Astrocyte (in vitro differentiated cells and primary cell): ENCODE measurements around the gene AMOTL1. TPM values are rescaled to one million over a fixed set of nuclear protein-coding genes. Genes with fewer than 3 reads are reported as not detected.

Source experiments
- DNase-seq: peaks from one replicate; pipeline ENCODE4 v3.0.0-alpha.2; 2010; ENCODE audit warnings: low read depth
- FAIRE-seq: peaks from 2 replicates; lab custom pipeline; 2011; peaks lifted over from hg19 to GRCh38; lab: Jason Lieb, UNC
- H2AFZ ChIP-seq: 2 replicates; pipeline ENCODE4 v1.6.0; 2012; ENCODE audit warnings: low read depth, low read length, inconsistent platforms
- H3K27ac ChIP-seq: 2 replicates; pipeline ENCODE4 v1.5.1; 2011; ENCODE audit warnings: low read depth, low read length, inconsistent platforms
- H3K27me3 ChIP-seq: 2 replicates; pipeline ENCODE4 v1.6.0; 2011; ENCODE audit warnings: low read length, inconsistent platforms; ENCODE audit not compliant: insufficient read depth
- H3K36me3 ChIP-seq: 2 replicates; pipeline ENCODE4 v1.5.1; 2011; ENCODE audit warnings: low read length, inconsistent platforms; ENCODE audit not compliant: insufficient read depth
- H3K4me1 ChIP-seq: 2 replicates; pipeline ENCODE4 v1.5.1; 2011; ENCODE audit warnings: low read length, inconsistent platforms; ENCODE audit not compliant: insufficient read depth
- H3K4me2 ChIP-seq: 2 replicates; pipeline ENCODE4 v1.6.0; 2012; ENCODE audit warnings: low read length, inconsistent platforms
- H3K4me3 ChIP-seq: 2 replicates; pipeline ENCODE4 v1.5.1; 2011; ENCODE audit warnings: low read depth, mild to moderate bottlenecking, low read length, inconsistent platforms; ENCODE audit not compliant: insufficient read depth
- H3K79me2 ChIP-seq: 2 replicates; pipeline ENCODE4 v1.6.0; 2012; ENCODE audit warnings: mild to moderate bottlenecking, low read length, inconsistent platforms; ENCODE audit not compliant: insufficient read depth
- H3K9ac ChIP-seq: 2 replicates; pipeline ENCODE4 v1.6.0; 2012; ENCODE audit warnings: mild to moderate bottlenecking, low read length, inconsistent platforms
- H3K9me3 ChIP-seq: 2 replicates; pipeline ENCODE4 v1.5.1; 2012; ENCODE audit warnings: low read depth, mild to moderate bottlenecking, low read length, inconsistent platforms; ENCODE audit not compliant: insufficient read depth
- H4K20me1 ChIP-seq: 2 replicates; pipeline ENCODE4 v1.6.0; 2012; ENCODE audit warnings: low read length, inconsistent platforms; ENCODE audit not compliant: insufficient read depth
- H3K27ac Mint-ChIP-seq: one replicate; pipeline ENCODE4 v1.8.0; 2021; ENCODE audit warnings: mild to moderate bottlenecking, mixed read lengths; ENCODE audit not compliant: unreplicated experiment
- H3K27me3 Mint-ChIP-seq: one replicate; pipeline ENCODE4 v1.8.0; 2021; ENCODE audit warnings: low read depth, mixed read lengths; ENCODE audit not compliant: unreplicated experiment
- H3K36me3 Mint-ChIP-seq: one replicate; pipeline ENCODE4 v1.8.0; 2021; ENCODE audit warnings: low read depth, mixed read lengths; ENCODE audit not compliant: unreplicated experiment
- H3K4me1 Mint-ChIP-seq: one replicate; pipeline ENCODE4 v1.8.0; 2021; ENCODE audit warnings: low read depth, mixed read lengths; ENCODE audit not compliant: unreplicated experiment
- H3K4me3 Mint-ChIP-seq: one replicate; pipeline ENCODE4 v1.8.0; 2021; ENCODE audit warnings: mild to moderate bottlenecking, moderate library complexity, mixed read lengths; ENCODE audit not compliant: unreplicated experiment
- H3K9me3 Mint-ChIP-seq: one replicate; pipeline ENCODE4 v1.8.0; 2021; ENCODE audit warnings: mild to moderate bottlenecking, mixed read lengths; ENCODE audit not compliant: unreplicated experiment
- CTCF ChIP-seq: IDR thresholded peaks from 2 replicates; pipeline ENCODE4 v1.5.1; 2011; ENCODE audit warnings: low read depth, mild to moderate bottlenecking, inconsistent platforms, low read length, moderate library complexity; ENCODE audit not compliant: insufficient read depth
- EZH2 ChIP-seq: IDR thresholded peaks from 2 replicates; pipeline ENCODE4 v1.6.1; 2012; ENCODE audit warnings: mild to moderate bottlenecking, low read length, inconsistent platforms; ENCODE audit not compliant: insufficient read depth
- total RNA-seq: library from RNA; stranded (reverse); gene quantifications from 2 replicates; pipeline ENCODE4 v1.2.1, GENCODE V29; 2021

The AMOTL1 gene
- total RNA-seq, 1 donor from 2014 or later = 47.8 TPM

- DNase-seq (no peak), FAIRE-seq (no peak)
- peaks cover 38% of the 10 kb centered on the region for H3K36me3 Mint-ChIP-seq
- no peaks in the 10 kb centered on the region for H3K9me3 ChIP-seq
- H3K36me3 ChIP-seq = peaks cover 54% of the 10 kb centered on the region
- peak overlapping the region; percentile 85 for H3K27ac Mint-ChIP-seq
- TF ChIP-seq CTCF = no peak
- peak overlapping the region; percentile 67 for H3K27ac ChIP-seq
- H3K4me3 ChIP-seq = no peak overlapping the region
- no peaks in the 10 kb centered on the region for H3K27me3 Mint-ChIP-seq
- no peak overlapping the region for H3K4me2 ChIP-seq
- H2AFZ ChIP-seq = no peak overlapping the region
- H4K20me1 ChIP-seq = no peaks in the 10 kb centered on the region
- H3K4me1 Mint-ChIP-seq = peaks cover 14% of the 10 kb centered on the region
- H3K4me3 Mint-ChIP-seq = no peak overlapping the region
- peak overlapping the region; percentile 22 for H3K9ac ChIP-seq
- H3K79me2 ChIP-seq = peaks cover 11% of the 10 kb centered on the region
- H3K4me1 ChIP-seq = peaks cover 29% of the 10 kb centered on the region
- no peaks in the 10 kb centered on the region for H3K9me3 Mint-ChIP-seq
- no peaks in the 10 kb centered on the region for H3K27me3 ChIP-seq
Observed at GRCh38 chr11:94866231-94866822, 98.2 kb downstream of the AMOTL1 start.

DNA sequence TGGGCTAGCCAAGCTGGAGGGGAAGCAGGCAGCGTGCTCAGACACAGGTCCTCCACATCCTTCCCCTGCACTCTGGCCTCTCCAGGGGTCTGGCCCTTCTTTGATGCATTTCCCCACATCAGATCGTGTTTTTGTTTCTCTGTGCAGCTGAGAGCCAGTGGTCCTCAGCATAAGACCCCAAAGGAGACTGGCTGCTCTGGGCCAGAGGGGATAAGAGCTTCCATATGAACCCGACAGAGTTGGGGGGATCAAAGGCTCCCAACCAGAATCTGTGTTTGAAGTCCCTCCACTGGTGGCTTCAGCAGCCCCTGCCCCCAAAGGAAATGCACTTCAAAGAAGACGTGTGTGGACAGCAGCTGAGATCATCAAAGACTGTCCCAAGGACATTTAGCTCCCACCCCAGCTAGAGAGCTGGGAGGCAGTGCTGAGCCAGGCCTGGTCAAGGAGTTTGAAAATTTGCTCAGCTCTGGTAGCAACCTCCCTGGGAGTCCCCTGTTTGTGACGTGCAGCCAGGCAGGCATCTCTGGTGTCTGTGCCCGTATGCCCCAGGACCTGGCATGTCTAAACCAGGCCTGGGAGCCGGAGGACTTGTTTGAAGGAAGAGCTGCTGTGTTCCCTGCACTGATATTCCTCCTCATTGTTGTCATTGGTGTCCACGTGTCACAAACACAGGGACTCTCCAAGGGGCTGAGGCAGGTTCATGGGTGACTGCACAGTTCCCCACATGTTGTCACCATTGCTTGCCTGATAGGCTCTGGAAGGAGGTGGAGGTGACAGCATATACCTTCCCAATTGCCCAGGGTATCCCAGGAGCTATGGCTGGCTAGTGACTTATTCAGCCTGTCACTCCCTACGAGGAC is 99.0 kb downstream of the AMOTL1 start:
- Histone ChIP-seq H3K27me3 (no peaks in the 10 kb centered on the region), H3K4me1 (peaks cover 29% of the 10 kb centered on the region), H3K4me2 (no peak overlapping the region), H3K4me3 (no peak overlapping the region), H4K20me1 (no peaks in the 10 kb centered on the region), H2AFZ (no peak overlapping the region), H3K9ac (peak overlapping the region; percentile 22), H3K36me3 (peaks cover 61% of the 10 kb centered on the region), H3K9me3 (no peaks in the 10 kb centered on the region), H3K79me2 (peaks cover 11% of the 10 kb centered on the region), H3K27ac (peak overlapping the region; percentile 67)
- DNase-seq (no peak), FAIRE-seq (no peak)
- no peaks in the 10 kb centered on the region for H3K9me3 Mint-ChIP-seq
- H3K4me1 Mint-ChIP-seq = peaks cover 14% of the 10 kb centered on the region
- H3K36me3 Mint-ChIP-seq = peaks cover 46% of the 10 kb centered on the region
- peak overlapping the region; percentile 12 for H3K27ac Mint-ChIP-seq
- no peaks in the 10 kb centered on the region for H3K27me3 Mint-ChIP-seq
- no peak for TF ChIP-seq CTCF
- no peak for TF ChIP-seq EZH2
- H3K4me3 Mint-ChIP-seq = no peak overlapping the region

DNA sequence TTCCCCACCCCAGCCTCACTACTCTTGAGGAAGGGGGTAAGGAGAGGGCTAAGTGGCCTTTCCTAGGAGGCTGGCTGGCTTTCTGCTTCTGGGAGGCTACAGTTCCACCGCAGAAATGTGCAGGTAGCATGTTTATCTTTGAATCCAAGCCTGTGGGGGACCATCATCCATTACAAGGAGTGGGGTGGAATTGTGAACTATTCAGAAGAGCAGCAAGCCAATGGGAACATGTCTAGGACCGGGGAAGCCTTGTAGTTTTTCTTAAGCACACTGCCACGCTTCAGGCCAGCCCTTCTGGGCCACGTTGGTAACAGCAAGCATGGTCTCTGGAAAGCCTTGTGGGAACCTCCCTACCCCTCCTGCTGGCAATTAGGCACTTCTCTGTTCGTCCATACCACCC is 100.3 kb downstream of the AMOTL1 start:
- no peak overlapping the region for H3K4me3 ChIP-seq
- H3K9me3 ChIP-seq = no peaks in the 10 kb centered on the region
- DNase-seq (no peak), FAIRE-seq (no peak)
- no peak overlapping the region for H3K27ac ChIP-seq
- peaks cover 46% of the 10 kb centered on the region for H3K36me3 Mint-ChIP-seq
- H4K20me1 ChIP-seq = no peaks in the 10 kb centered on the region
- no peaks in the 10 kb centered on the region for H3K27me3 Mint-ChIP-seq
- H3K4me3 Mint-ChIP-seq = no peak overlapping the region
- H3K9ac ChIP-seq = no peak overlapping the region
- no peak overlapping the region for H3K27ac Mint-ChIP-seq
- no peaks in the 10 kb centered on the region for H3K27me3 ChIP-seq
- peaks cover 24% of the 10 kb centered on the region for H3K4me1 ChIP-seq
- peaks cover 1% of the 10 kb centered on the region for H3K9me3 Mint-ChIP-seq
- TF ChIP-seq CTCF (no peak), EZH2 (no peak)
- H3K79me2 ChIP-seq = peaks cover 11% of the 10 kb centered on the region
- no peak overlapping the region for H2AFZ ChIP-seq
- H3K36me3 ChIP-seq = peaks cover 67% of the 10 kb centered on the region
- peaks cover 12% of the 10 kb centered on the region for H3K4me1 Mint-ChIP-seq
- H3K4me2 ChIP-seq = no peak overlapping the region
